BLaER1 treated with 17β-estradiol and CSF1 and Interleukin-3, amounts not matched to agents 10 nM and 100 nM (cell line): ENCODE data around the gene MCF2L.

Experiments
- H3K27ac ChIP-seq, 11 experiments: shearing (Covaris generic); formaldehyde crosslinking; 2 replicates each; pipeline ENCODE4 v1.8.1; 2022
- H3K27me3 ChIP-seq, 11 experiments: shearing (Covaris generic); formaldehyde crosslinking; 2 replicates each; pipeline ENCODE4 v1.8.1; 2022
- H3K36me3 ChIP-seq, 11 experiments: shearing (Covaris generic); formaldehyde crosslinking; 2 replicates each; pipeline ENCODE4 v1.8.1; 2022
- H3K4me1 ChIP-seq, 10 experiments: shearing (Covaris generic); formaldehyde crosslinking; 2 replicates each; pipeline ENCODE4 v1.8.1; 2022
- H3K4me2 ChIP-seq, 11 experiments: shearing (Covaris generic); formaldehyde crosslinking; 2 replicates each; pipeline ENCODE4 v1.8.1; 2022
- H3K4me3 ChIP-seq, 10 experiments: shearing (Covaris generic); formaldehyde crosslinking; 2 replicates each; pipeline ENCODE4 v1.8.1; 2022
- H3K9ac ChIP-seq, 11 experiments: shearing (Covaris generic); formaldehyde crosslinking; 2 replicates each; pipeline ENCODE4 v1.8.1; 2022
- H3K9me3 ChIP-seq, 11 experiments: shearing (Covaris generic); formaldehyde crosslinking; replicated peaks in 1 of 11; 2 replicates each; pipeline ENCODE4 v1.8.1; 2022
- H4K20me1 ChIP-seq, 11 experiments: shearing (Covaris generic); formaldehyde crosslinking; 2 replicates each; pipeline ENCODE4 v1.8.1; 2022
- Cebpa-rat ChIP-seq, 11 experiments: shearing (Covaris generic); IDR thresholded peaks; 2 replicates each; pipeline ENCODE4 v1.8.1; 2022

Gene MCF2L

DNA sequence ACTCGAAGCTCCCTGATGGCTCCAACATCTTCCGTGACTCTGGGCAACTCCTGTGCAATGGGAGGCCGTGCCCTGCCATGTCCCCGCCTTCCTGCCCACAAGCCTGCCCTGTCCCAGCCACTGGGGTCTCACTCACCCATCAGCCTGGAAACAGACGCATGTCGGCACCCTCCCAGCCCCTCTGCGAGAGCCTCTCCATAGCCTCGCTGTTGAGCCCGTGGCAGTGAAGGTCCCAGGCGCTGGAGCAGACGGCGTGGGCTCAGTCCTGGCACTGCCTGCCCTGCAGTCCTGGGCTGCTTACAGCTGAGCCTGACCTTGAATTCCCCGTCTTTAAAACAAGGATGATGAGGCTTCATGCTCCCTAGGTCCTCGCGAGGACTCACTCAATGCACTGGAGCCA is 37.0 kb downstream of the MCF2L start:
- Histone ChIP-seq H3K4me2 (peak overlapping the region; percentile 33 to 91 (median 79); a peak in 21 of 22 replicates), H3K27ac (peak overlapping the region in 7 of 11 experiments; percentile 27 to 57 (median 40); a peak in 11 of 22 replicates), H3K4me1 (peaks cover 37 to 78% (median 71%) of the 10 kb centered on the region in 10 experiments), H3K36me3 (no peaks in the 10 kb centered on the region), H3K9ac (peak overlapping the region in 3 of 11 experiments; percentile 2 to 11 (median 3); a peak in 1 of 22 replicates), H4K20me1 (peaks cover 0 to 53% (median 11%) of the 10 kb centered on the region in 11 experiments; a peak in 9 of 22 replicates), H3K4me3 (no peak overlapping the region), H3K9me3 (0 out of 22 replicates have a peak, but pooled peaks cover 0 to 7% (median 0%) of the 10 kb centered on the region in 11 experiments), H3K27me3 (peaks cover 31 to 86% (median 74%) of the 10 kb centered on the region in 11 experiments)
- no peak for TF ChIP-seq Cebpa-rat (IDR thresholded peaks at IDR 0.05)

DNA sequence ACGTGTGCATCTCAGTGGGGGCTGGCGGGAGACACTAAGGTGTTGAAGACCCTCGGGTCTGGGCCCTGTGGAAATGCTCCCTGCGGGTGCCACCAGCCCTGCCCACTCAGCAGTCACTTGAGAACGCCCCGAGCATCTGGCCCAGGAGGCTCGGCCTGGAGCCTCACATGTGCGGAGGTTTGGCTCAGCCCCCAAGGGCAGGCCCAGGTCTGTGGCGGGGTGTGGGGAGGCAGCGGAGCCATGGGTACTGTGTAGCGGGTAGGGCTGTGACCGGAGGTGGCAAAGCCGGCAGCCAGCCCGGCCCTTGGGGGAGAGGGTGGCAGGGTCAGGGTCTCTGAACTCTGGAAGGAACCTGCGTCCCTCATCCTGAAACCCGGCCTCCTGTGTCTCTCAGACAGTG is 37.6 kb downstream of the MCF2L start:
- peak overlapping the region in 9 of 11 experiments; percentile 65 to 91 (median 83); a peak in 18 of 22 replicates for H3K4me2 ChIP-seq
- no peak overlapping the region for H3K4me3 ChIP-seq
- no peak for TF ChIP-seq Cebpa-rat (IDR thresholded peaks at IDR 0.05)
- 0 out of 22 replicates have a peak, but pooled peaks cover 0 to 7% (median 0%) of the 10 kb centered on the region in 11 experiments for H3K9me3 ChIP-seq
- H4K20me1 ChIP-seq, result peaks cover 0 to 47% (median 10%) of the 10 kb centered on the region in 11 experiments; a peak in 9 of 22 replicates
- peaks cover 29 to 79% (median 67%) of the 10 kb centered on the region in 11 experiments for H3K27me3 ChIP-seq
- no peaks in the 10 kb centered on the region for H3K36me3 ChIP-seq
- peak overlapping the region in 5 of 11 experiments; percentile 29 to 57 (median 48); a peak in 6 of 22 replicates for H3K27ac ChIP-seq
- peak overlapping the region in 1 of 11 experiments; percentile 2; a peak in 1 of 22 replicates for H3K9ac ChIP-seq
- H3K4me1 ChIP-seq, result peaks cover 31 to 77% (median 69%) of the 10 kb centered on the region in 10 experiments

DNA sequence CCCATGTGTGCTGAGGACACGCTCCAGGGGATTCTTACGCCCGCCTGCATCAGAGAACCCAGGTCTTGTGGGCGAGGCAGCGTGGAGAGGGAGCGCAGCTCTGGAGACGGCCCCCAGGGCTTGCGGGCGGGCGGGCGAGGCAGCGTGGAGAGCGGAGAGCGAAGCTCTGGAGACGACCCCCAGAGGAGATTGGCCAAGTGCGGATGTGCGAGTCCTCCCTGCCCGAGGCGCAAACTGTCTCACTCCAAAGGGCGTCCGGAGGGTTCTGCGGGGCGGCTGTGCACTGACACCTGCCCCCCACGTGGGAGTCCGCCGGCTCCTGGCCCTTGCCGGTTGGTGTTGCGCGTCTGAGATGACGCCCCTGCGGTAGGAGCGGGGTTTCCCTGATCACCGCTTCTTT is 39.8 kb downstream of the MCF2L start:
- peaks cover 29 to 65% (median 53%) of the 10 kb centered on the region in 10 experiments for H3K4me1 ChIP-seq
- H3K4me3 ChIP-seq, result no peak overlapping the region
- H3K9ac ChIP-seq, result no peak overlapping the region
- H3K36me3 ChIP-seq, result no peaks in the 10 kb centered on the region
- H4K20me1 ChIP-seq, result peaks cover 0 to 25% (median 5%) of the 10 kb centered on the region in 11 experiments; a peak in 8 of 22 replicates
- peaks cover 17 to 60% (median 51%) of the 10 kb centered on the region in 11 experiments for H3K27me3 ChIP-seq
- no peak for TF ChIP-seq Cebpa-rat (IDR thresholded peaks at IDR 0.05)
- H3K27ac ChIP-seq, result no peak overlapping the region
- 0 out of 22 replicates have a peak, but pooled peaks cover 0 to 7% (median 0%) of the 10 kb centered on the region in 11 experiments for H3K9me3 ChIP-seq
- peak overlapping the region in 10 of 11 experiments; percentile 70 to 99 (median 97); a peak in 19 of 22 replicates for H3K4me2 ChIP-seq

DNA sequence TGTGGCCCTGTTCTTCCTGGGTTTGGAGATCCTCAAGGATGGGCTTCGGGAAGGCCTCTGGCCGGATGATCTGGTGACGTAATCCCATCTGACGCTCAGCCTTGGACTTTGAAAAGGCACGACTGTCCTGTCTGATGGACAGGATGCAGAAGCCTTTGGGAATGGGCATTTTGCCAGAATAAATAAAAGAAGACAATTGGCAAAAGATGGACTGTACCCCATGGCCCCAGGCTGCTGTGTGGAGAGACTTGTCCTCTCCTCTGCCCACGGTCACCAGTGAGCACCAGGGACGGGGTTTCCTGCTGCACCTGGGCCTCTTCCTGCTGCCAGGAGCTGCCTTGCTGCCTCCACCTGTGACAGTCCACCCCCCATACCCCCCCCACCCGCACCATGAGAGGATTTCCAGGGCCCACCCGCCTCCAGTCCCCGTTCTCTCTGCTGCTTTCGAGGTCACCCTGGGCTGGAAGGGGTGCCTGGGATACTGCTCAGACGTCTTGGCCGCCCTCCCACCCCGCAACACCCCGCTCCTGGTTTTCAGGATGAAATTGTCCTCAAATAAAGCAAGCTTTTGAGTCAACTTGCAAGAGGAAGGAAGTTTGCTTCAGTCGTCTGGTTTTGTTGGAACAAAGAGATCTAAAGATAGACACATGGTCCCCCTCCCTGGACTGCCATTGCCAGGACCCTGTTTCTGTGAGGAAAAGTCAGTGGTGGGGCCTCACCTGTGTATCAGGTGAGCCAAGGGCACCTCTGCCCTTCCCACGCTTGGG is 40.9 kb downstream of the MCF2L start:
- peak overlapping the region in 4 of 10 experiments; percentile 14 to 43 (median 28); a peak in 6 of 20 replicates for H3K4me3 ChIP-seq
- H3K36me3 ChIP-seq, result no peaks in the 10 kb centered on the region
- H4K20me1 ChIP-seq, result peaks cover 0 to 15% (median 5%) of the 10 kb centered on the region in 11 experiments; a peak in 8 of 22 replicates
- H3K27ac ChIP-seq, result peak overlapping the region in 9 of 11 experiments; percentile 47 to 76 (median 71); a peak in 18 of 22 replicates
- 0 out of 22 replicates have a peak, but pooled peaks cover 0 to 6% (median 0%) of the 10 kb centered on the region in 11 experiments for H3K9me3 ChIP-seq
- peaks cover 16 to 56% (median 43%) of the 10 kb centered on the region in 11 experiments for H3K27me3 ChIP-seq
- peaks cover 29 to 61% (median 53%) of the 10 kb centered on the region in 10 experiments for H3K4me1 ChIP-seq
- peak overlapping the region; percentile 69 to 99 (median 97) for H3K4me2 ChIP-seq
- H3K9ac ChIP-seq, result peak overlapping the region in 9 of 11 experiments; percentile 10 to 53 (median 41); a peak in 10 of 22 replicates
- TF ChIP-seq Cebpa-rat (IDR thresholded peaks at IDR 0.05), result no peak

DNA sequence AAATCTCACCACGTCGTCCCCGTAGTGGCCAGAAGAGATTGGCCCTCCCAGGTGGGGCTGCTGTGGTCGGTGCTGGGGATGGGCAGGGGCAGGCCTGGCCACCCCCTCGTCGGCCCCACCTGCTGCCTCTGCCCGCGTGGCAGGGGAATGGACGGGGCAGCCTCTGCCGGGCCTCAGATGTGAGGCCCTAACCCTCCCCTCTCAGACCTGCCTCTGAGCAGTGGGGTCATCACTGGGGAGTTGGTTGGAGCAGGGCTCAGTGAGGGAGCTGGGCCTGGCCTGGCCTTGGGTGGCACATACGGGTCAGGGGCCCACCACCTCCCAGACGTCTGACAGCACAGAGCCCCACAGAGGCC is 41.5 kb downstream of the MCF2L start:
- peak overlapping the region; percentile 69 to 99 (median 97) for H3K4me2 ChIP-seq
- H3K4me3 ChIP-seq, result peak overlapping the region in 4 of 10 experiments; percentile 14 to 43 (median 28); a peak in 6 of 20 replicates
- TF ChIP-seq Cebpa-rat (IDR thresholded peaks at IDR 0.05), result no peak
- 0 out of 22 replicates have a peak, but pooled peaks cover 0 to under 1% (median 0%) of the 10 kb centered on the region in 11 experiments for H3K9me3 ChIP-seq
- H3K9ac ChIP-seq, result peak overlapping the region in 9 of 11 experiments; percentile 10 to 53 (median 34); a peak in 11 of 22 replicates
- peak overlapping the region in 9 of 11 experiments; percentile 47 to 76 (median 71); a peak in 18 of 22 replicates for H3K27ac ChIP-seq
- H3K4me1 ChIP-seq, result peaks cover 29 to 62% (median 53%) of the 10 kb centered on the region in 10 experiments
- peaks cover 0 to 18% (median 5%) of the 10 kb centered on the region in 11 experiments; a peak in 8 of 22 replicates for H4K20me1 ChIP-seq
- H3K27me3 ChIP-seq, result peaks cover 22 to 56% (median 46%) of the 10 kb centered on the region in 11 experiments
- no peaks in the 10 kb centered on the region for H3K36me3 ChIP-seq

DNA sequence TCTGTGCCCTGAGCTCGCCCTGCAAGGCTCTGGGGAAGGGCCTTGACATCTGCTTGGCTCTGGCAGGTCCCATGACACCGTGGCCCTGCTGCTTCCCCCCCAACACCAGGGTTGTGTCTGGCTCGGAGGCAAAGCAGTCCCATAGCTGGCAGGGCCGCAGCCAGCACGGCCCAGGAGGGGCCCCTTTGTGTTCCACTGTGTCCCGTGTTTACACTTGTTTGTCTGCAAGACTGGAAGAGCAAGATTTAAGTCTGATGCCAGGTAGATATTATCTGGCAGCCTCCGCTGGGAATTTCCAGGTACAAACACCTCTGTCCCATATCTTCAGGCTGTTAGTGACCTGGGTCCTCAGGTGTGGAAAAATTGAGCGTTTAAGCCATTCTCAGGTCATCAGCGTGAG is 44.3 kb downstream of the MCF2L start:
- Histone ChIP-seq H3K4me2 (peak overlapping the region in 2 of 11 experiments; percentile 27 to 28; a peak in 1 of 22 replicates), H3K4me1 (peaks cover 27 to 49% (median 43%) of the 10 kb centered on the region in 10 experiments), H4K20me1 (peaks cover 0 to 11% (median 0%) of the 10 kb centered on the region in 11 experiments; a peak in 4 of 22 replicates), H3K27me3 (peaks cover 30 to 60% (median 51%) of the 10 kb centered on the region in 11 experiments), H3K9me3 (no peaks in the 10 kb centered on the region), H3K36me3 (no peaks in the 10 kb centered on the region), H3K27ac (no peak overlapping the region), H3K9ac (no peak overlapping the region), H3K4me3 (no peak overlapping the region)
- no peak for TF ChIP-seq Cebpa-rat (IDR thresholded peaks at IDR 0.05)

DNA sequence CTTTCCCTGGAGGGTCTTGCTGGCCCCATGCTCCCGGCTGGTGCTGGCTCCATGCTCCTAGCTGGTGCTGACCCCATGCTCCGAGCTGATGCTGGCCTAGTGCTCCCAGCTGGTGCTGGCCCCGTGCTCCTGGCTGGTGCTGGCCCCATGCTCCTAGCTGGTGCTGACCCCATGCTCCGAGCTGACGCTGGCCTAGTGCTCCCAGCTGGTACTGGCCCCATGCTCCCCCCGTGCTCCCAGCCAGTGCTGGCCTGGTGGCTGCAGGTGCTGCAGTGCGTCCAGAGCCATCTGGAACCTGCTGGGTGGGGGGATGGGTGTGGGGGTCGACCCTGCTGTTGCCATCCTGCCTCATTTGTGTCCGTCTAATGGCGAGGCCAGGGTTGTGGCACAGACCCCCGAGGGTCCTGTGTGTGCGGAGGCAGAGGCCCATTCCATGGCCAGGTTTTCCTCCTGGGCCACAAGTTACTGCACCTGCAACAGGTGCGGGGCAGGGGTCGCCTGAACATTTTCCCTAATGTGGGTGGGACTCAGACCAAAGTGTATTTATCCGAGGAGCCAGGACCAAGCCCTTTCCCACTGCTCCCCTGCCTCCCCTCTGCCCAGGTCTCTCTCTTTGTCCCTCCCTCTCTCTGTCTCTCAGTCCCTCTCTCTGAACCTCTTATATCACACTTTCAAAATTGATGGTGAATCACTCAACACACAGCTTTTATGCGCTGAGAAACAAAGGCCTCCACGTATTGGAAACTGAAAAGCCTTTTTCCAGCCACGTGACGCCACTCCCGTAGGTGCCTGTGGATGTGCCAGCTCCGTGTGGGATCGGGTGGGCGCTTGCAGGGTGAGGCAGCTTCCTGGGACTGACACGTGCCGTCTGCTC is 45.1 kb downstream of the MCF2L start:
- H3K27ac ChIP-seq, result no peak overlapping the region
- H3K4me2 ChIP-seq, result no peak overlapping the region
- no peaks in the 10 kb centered on the region for H3K9me3 ChIP-seq
- no peak overlapping the region for H3K4me3 ChIP-seq
- peaks cover 23 to 54% (median 42%) of the 10 kb centered on the region in 11 experiments for H3K27me3 ChIP-seq
- H3K36me3 ChIP-seq, result no peaks in the 10 kb centered on the region
- peaks cover 23 to 46% (median 36%) of the 10 kb centered on the region in 10 experiments for H3K4me1 ChIP-seq
- peaks cover 0 to 11% (median 0%) of the 10 kb centered on the region in 11 experiments; a peak in 4 of 22 replicates for H4K20me1 ChIP-seq
- TF ChIP-seq Cebpa-rat (IDR thresholded peaks at IDR 0.05), result no peak
- H3K9ac ChIP-seq, result no peak overlapping the region
